HFFc6 (cell line): ENCODE measurements around the gene SAMD5. TPM values are rescaled to one million over a fixed set of nuclear protein-coding genes. Genes with fewer than 3 reads are reported as not detected.

Source experiments
- DNase-seq: peaks from one replicate; pipeline ENCODE4 v3.0.0-alpha.2; 2018
- H3K27ac Mint-ChIP-seq: 2 replicates; pipeline ENCODE4 v1.8.0; 2020; ENCODE audit warnings: mild to moderate bottlenecking, mixed read lengths
- H3K27me3 Mint-ChIP-seq: 2 replicates; pipeline ENCODE4 v1.8.0; 2021; ENCODE audit warnings: mild to moderate bottlenecking, moderate library complexity, mixed read lengths; ENCODE audit not compliant: insufficient read depth
- H3K36me3 Mint-ChIP-seq: 2 replicates; pipeline ENCODE4 v1.8.0; 2021; ENCODE audit warnings: low read depth, mixed read lengths
- H3K4me1 Mint-ChIP-seq: 2 replicates; pipeline ENCODE4 v1.8.0; 2020; ENCODE audit warnings: low read depth, mixed read lengths
- H3K4me3 Mint-ChIP-seq: 2 replicates; pipeline ENCODE4 v1.8.0; 2020; ENCODE audit warnings: mild to moderate bottlenecking, moderate library complexity, mixed read lengths
- H3K9me3 Mint-ChIP-seq: 2 replicates; pipeline ENCODE4 v1.8.0; 2020; ENCODE audit warnings: mild to moderate bottlenecking, mixed read lengths
- long read RNA-seq: library from polyadenylated mRNA; unstranded; transcript quantifications from one replicate; pipeline ENCODE4 v2.0.0, GENCODE V29; 2019
- total RNA-seq, 6 experiments: library from RNA; stranded (reverse); fragmentation: NEBNext Ultra II Directional; extraction: Animal tissue kit (Norgen Biotek cat#: 25700); gene quantifications; 2 replicates in 1 of 6; 3 replicates in 5 of 6; pipeline ENCODE4 v1.2.3, GENCODE V29; 2021
- TF ChIP-seq, protein P1 (sequence below): fragments of 200-600 bp; sonication (generic); IDR thresholded peaks from 2 replicates; pipeline ENCODE4 v1.5.0; 2021; ENCODE audit warnings: antibody characterized with exemption, mild to moderate bottlenecking

SAMD5 gene
- total RNA-seq = not detected
- long read RNA-seq = 0 reads

DNA sequence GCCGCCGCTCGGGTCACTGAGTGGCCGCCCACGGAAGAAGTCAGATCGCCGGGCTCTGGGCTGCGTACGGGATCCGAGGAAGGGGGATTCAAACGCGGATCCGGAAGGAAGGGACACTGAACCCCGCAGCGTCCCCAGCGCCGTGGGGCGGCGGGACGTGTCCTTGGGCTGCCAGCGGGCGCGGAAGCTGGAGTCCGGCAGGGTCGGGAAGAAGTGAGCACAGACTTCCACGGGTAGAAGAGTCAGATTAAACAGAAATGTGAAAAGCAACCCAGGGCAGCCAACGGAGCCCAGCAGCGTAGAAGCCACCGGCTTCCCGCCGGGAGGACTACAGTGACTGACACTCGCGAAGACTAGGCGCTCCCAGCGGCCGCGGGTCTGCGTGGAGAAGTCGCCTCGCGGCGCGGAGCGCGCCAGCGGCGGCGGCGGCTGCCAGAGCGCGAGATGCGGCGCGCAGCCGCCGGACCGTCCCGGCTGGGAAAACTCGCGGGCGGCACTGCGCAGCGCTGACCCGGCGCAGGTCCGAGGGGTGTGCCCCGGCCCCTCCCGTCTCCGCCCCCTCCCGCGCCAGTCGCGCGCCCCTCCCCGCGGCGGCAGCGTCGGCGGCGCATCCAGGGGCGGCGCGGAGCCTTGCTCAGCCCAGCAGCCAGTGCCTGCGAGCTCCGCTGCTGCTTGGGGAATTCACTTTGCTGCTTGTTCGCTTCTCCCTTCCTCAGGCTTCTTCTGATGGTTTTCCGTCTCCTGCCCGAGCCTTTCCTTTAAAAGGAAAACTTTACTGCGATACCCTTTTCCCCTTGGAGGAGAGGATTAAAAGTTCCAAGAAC, at the start of gene SAMD5:
SAMD5 (plus strand) TSS at position 649 of the 824 bp plus-strand sequence. CDS start 239 bp downstream, outside the sequence.
- TF ChIP-seq, protein P1, sequence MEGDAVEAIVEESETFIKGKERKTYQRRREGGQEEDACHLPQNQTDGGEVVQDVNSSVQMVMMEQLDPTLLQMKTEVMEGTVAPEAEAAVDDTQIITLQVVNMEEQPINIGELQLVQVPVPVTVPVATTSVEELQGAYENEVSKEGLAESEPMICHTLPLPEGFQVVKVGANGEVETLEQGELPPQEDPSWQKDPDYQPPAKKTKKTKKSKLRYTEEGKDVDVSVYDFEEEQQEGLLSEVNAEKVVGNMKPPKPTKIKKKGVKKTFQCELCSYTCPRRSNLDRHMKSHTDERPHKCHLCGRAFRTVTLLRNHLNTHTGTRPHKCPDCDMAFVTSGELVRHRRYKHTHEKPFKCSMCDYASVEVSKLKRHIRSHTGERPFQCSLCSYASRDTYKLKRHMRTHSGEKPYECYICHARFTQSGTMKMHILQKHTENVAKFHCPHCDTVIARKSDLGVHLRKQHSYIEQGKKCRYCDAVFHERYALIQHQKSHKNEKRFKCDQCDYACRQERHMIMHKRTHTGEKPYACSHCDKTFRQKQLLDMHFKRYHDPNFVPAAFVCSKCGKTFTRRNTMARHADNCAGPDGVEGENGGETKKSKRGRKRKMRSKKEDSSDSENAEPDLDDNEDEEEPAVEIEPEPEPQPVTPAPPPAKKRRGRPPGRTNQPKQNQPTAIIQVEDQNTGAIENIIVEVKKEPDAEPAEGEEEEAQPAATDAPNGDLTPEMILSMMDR = no peak
- H3K36me3 Mint-ChIP-seq = no peaks in the 10 kb centered on the region
- H3K9me3 Mint-ChIP-seq = no peaks in the 10 kb centered on the region
- H3K27me3 Mint-ChIP-seq = peaks cover 35% of the 10 kb centered on the region
- H3K4me3 Mint-ChIP-seq = peak within 1 kb of the TSS; percentile 83
- H3K27ac Mint-ChIP-seq = no peak within 1 kb of the TSS
- peaks cover 7% of the 10 kb centered on the region for H3K4me1 Mint-ChIP-seq
- DNase-seq = peak; percentile 4

DNA sequence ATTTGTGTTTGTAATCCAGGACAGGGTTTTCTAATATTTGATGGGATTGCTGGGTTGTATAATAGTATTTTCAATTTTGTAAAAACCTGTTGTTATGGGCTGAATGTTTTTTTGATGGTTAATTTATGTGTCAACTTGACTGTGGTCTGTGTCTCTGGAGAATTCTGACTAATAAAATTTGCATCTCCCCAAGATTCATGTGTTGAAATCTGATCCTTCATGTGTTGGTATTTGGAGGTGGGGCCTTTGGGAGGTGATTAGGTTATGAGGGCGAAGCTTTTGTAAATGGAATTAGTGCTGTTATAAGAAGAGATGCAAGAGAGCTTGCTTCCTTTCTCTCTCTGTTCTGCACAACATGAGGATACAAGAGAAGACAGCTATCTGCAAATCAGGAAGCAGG, 48.7 kb upstream of the SAMD5 start:
- DNase-seq = no peak
- H3K4me3 Mint-ChIP-seq = no peak overlapping the region
- no peaks in the 10 kb centered on the region; the same call in 1 of the 2 replicates for H3K27me3 Mint-ChIP-seq
- TF ChIP-seq, protein P1 = no peak
- no peaks in the 10 kb centered on the region for H3K36me3 Mint-ChIP-seq
- no peaks in the 10 kb centered on the region for H3K4me1 Mint-ChIP-seq
- H3K27ac Mint-ChIP-seq = no peak overlapping the region
- H3K9me3 Mint-ChIP-seq = no peaks in the 10 kb centered on the region

DNA sequence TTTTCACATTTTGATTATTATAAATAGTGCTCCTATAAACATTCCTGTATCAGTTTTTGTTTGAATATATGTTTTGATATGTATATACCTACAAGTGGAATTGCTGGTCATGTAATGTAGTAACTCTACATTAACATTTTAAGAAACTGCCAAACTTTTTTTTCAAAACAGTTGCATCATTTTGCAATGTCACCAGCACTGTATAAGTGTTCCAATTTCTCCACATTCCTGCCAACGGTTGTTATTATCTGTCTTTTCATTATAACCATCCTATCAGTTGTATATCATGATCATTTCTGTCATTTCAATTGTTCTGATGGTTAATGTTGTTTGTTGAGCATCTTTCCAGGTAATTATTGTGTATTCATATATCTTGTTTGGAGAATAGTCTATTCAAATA, 44.8 kb upstream of the SAMD5 start:
- Mint-ChIP-seq H3K27me3 (no peaks in the 10 kb centered on the region), H3K4me1 (no peaks in the 10 kb centered on the region), H3K27ac (no peak overlapping the region), H3K4me3 (no peak overlapping the region), H3K9me3 (no peaks in the 10 kb centered on the region), H3K36me3 (no peaks in the 10 kb centered on the region)
- TF ChIP-seq, protein P1 = no peak
- DNase-seq = no peak

DNA sequence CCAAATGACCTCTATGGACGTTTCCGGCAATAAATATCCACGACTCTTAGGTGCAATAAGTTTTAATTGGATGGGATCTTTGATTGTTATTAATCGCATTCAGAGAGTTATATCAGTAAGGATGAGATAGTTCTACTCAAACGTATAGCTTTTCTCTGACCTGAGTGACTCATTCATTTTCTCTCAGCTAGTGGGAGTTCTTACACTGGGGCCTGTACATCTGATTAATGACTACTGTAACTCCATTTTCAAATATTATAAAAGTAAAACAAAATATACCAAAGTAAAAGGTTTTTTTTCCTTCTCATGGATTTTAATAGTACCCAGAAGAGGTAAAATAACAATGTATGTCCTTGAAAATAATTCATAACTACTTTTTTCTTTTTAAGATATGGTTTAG, 41.1 kb upstream of the SAMD5 start:
- Mint-ChIP-seq H3K9me3 (no peaks in the 10 kb centered on the region), H3K27me3 (no peaks in the 10 kb centered on the region), H3K36me3 (no peaks in the 10 kb centered on the region), H3K27ac (no peak overlapping the region), H3K4me3 (no peak overlapping the region), H3K4me1 (no peaks in the 10 kb centered on the region)
- TF ChIP-seq, protein P1 = no peak
- DNase-seq = no peak

DNA sequence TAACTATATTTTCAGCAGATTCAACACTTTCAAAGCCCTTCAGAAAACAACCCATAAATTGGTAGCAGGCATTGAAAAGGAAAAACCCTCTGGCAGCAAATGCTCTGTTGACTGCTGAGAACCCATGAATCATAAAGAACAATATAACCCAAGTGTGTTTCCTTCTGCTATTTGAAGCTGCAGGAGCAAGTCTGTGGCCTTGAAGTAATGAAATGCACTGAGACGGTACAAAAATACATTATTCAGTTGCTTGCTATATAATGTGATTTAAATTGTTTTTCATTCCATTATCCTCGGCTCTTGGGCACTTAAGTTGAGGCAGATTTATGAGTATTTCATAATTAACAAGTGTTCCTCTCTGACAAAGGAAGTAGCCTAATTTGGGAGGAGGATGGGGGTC, 40.6 kb upstream of the SAMD5 start:
- TF ChIP-seq, protein P1 = no peak
- 0 out of 2 replicates have a peak, but pooled peaks cover 4% of the 10 kb centered on the region for H3K9me3 Mint-ChIP-seq
- no peak overlapping the region for H3K27ac Mint-ChIP-seq
- H3K36me3 Mint-ChIP-seq = no peaks in the 10 kb centered on the region
- H3K4me3 Mint-ChIP-seq = no peak overlapping the region
- no peaks in the 10 kb centered on the region for H3K4me1 Mint-ChIP-seq
- H3K27me3 Mint-ChIP-seq = no peaks in the 10 kb centered on the region
- DNase-seq = no peak
